Common myeloid progenitor, CD34-positive (primary cell): ENCODE measurements around the gene C1orf35.

Source experiments
- CTCF ChIA-PET: fragments of 350-600 bp; sonication (Branson Sonifier 250); formaldehyde crosslinking; loops from one replicate; lab custom pipeline; 2021; ENCODE audit warnings: antibody characterized with exemption; lab: Charles Lee
- POLR2A ChIA-PET: fragments of 350-600 bp; sonication (Branson Sonifier 250); formaldehyde crosslinking; loops from one replicate; lab custom pipeline; 2021; ENCODE audit warnings: antibody characterized with exemption; lab: Charles Lee
- DNase-seq, 3 donors: peaks; one replicate each; pipeline versions ENCODE4 v3.0.0 to v3.0.0-alpha.2; 2013
- H3K27ac ChIP-seq, 2 experiments: 1 replicate in 1 of 2; 2 replicates in 1 of 2; pipeline ENCODE4 v1.7.0; 2013; ENCODE audit warnings: inconsistent platforms in 2 of 2, low read length in 2 of 2, mild to moderate bottlenecking in 2 of 2, low read depth in 1 of 2, moderate library complexity in 1 of 2; ENCODE audit not compliant: severe bottlenecking in 2 of 2, insufficient read depth in 1 of 2, poor library complexity in 1 of 2
- H3K27me3 ChIP-seq, 5 experiments: replicated peaks in 2 of 5; 1 replicate in 3 of 5; 2 replicates in 2 of 5; pipeline versions ENCODE4 v1.6.1 to v1.7.0; 2013; ENCODE audit warnings: low read length in 4 of 5, mild to moderate bottlenecking in 2 of 5, moderate library complexity in 2 of 5, inconsistent platforms in 1 of 5; ENCODE audit not compliant: insufficient read depth in 5 of 5, control insufficient read depth in 4 of 5
- H3K36me3 ChIP-seq, 4 experiments: 1 replicate in 2 of 4; 2 replicates in 2 of 4; pipeline versions ENCODE4 v1.6.1 to v1.7.0; 2013; ENCODE audit warnings: low read length in 3 of 4, control low read depth in 1 of 4, mild to moderate bottlenecking in 1 of 4; ENCODE audit not compliant: control insufficient read depth in 4 of 4, insufficient read depth in 4 of 4
- H3K4me1 ChIP-seq, 4 experiments: 1 replicate in 3 of 4; 2 replicates in 1 of 4; pipeline versions ENCODE4 v1.6.1 to v1.7.1; 2013; ENCODE audit warnings: low read length in 3 of 4, mild to moderate bottlenecking in 3 of 4, control low read depth in 1 of 4, inconsistent platforms in 1 of 4, moderate library complexity in 1 of 4; ENCODE audit not compliant: control insufficient read depth in 4 of 4, insufficient read depth in 4 of 4; ENCODE audit errors: control extremely low read depth in 1 of 4
- H3K4me3 ChIP-seq, 7 experiments: 1 replicate in 4 of 7; 2 replicates in 3 of 7; pipeline versions ENCODE4 v1.5.1 to v1.7.0; 2013; ENCODE audit warnings: mild to moderate bottlenecking in 7 of 7, low read length in 6 of 7, moderate library complexity in 6 of 7, inconsistent platforms in 2 of 7, low read depth in 2 of 7, control low read depth in 1 of 7; ENCODE audit not compliant: insufficient read depth in 4 of 7, control insufficient read depth in 1 of 7; ENCODE audit errors: extremely low read depth in 1 of 7
- H3K9me3 ChIP-seq, 5 experiments: 1 replicate in 4 of 5; 2 replicates in 1 of 5; pipeline versions ENCODE4 v1.6.1 to v1.7.1; 2013; ENCODE audit warnings: low read length in 4 of 5, mild to moderate bottlenecking in 2 of 5, inconsistent platforms in 1 of 5, low read depth in 1 of 5, moderate library complexity in 1 of 5; ENCODE audit not compliant: control insufficient read depth in 4 of 5, insufficient read depth in 2 of 5; ENCODE audit errors: control extremely low read depth in 1 of 5
- WGBS: methylation state at CpG from one replicate; pipeline ENCODE4 v1.1.5; 2013; ENCODE audit not compliant: insufficient coverage; 5-methylcytosine and 5-hydroxymethylcytosine counted together

Gene C1orf35

GRCh38 chr1:228073857-228074545 lies 29.1 kb downstream of the C1orf35 start:
- 84% methylated on average over 14 of the region's 16 CpGs for WGBS

GRCh38 chr1:228073061-228073856 lies 29.9 kb downstream of the C1orf35 start:
- no peaks in the 10 kb centered on the region for H3K9me3 ChIP-seq
- peaks cover 0 to 48% (median 25%) of the 10 kb centered on the region in 5 experiments for H3K27me3 ChIP-seq
- H3K4me1 ChIP-seq: no peaks in the 10 kb centered on the region
- H3K4me3 ChIP-seq: no peak overlapping the region
- DNase-seq: no peak
- H3K27ac ChIP-seq: no peak overlapping the region
- POLR2A ChIA-PET: no interaction called here
- H3K36me3 ChIP-seq: no peaks in the 10 kb centered on the region
- 86% methylated on average over 21 of the region's 23 CpGs for WGBS
- CTCF ChIA-PET: interaction anchor here (1.0 to 1.7 kb wide), 3 partner anchors 67 to 74 kb away, joined by 3 to 7 read pairs (median 4); partner anchors contain the start of gene WNT3A

More at GRCh38 chr1:228073857-228074545, 29.1 kb downstream of the C1orf35 start:
- ChIA-PET POLR2A (no interaction called here), CTCF (interaction anchor here (1.0 to 1.7 kb wide), 4 partner anchors 32 to 75 kb away, joined by 3 to 7 read pairs (median 4); partner anchors contain the start of gene WNT3A)
- Histone ChIP-seq H3K36me3 (no peaks in the 10 kb centered on the region), H3K27ac (no peak overlapping the region), H3K4me3 (no peak overlapping the region), H3K27me3 (peaks cover 0 to 41% (median 18%) of the 10 kb centered on the region in 5 experiments), H3K4me1 (no peaks in the 10 kb centered on the region), H3K9me3 (no peaks in the 10 kb centered on the region)
- DNase-seq: no peak

GRCh38 chr1:228072658-228073043 lies 30.5 kb downstream of the C1orf35 start:
- Histone ChIP-seq H3K9me3 (no peaks in the 10 kb centered on the region), H3K4me3 (no peak overlapping the region), H3K36me3 (no peaks in the 10 kb centered on the region), H3K27ac (no peak overlapping the region), H3K4me1 (no peaks in the 10 kb centered on the region), H3K27me3 (peaks cover 0 to 55% (median 26%) of the 10 kb centered on the region in 5 experiments)
- DNase-seq: no peak
- CTCF ChIA-PET: no interaction called here
- 53% methylated on average over 2 of the region's 5 CpGs for WGBS
- POLR2A ChIA-PET: no interaction called here

- Histone ChIP-seq H3K36me3 (no peaks in the 10 kb centered on the region), H3K27ac (no peak overlapping the region), H3K27me3 (peaks cover 0 to 61% (median 30%) of the 10 kb centered on the region in 5 experiments), H3K4me3 (no peak overlapping the region), H3K9me3 (no peaks in the 10 kb centered on the region), H3K4me1 (no peaks in the 10 kb centered on the region)
- ChIA-PET POLR2A (no interaction called here), CTCF (no interaction called here)
- 73% methylated on average over 7 of the region's 7 CpGs for WGBS
- no peak for DNase-seq
These were observed 31.1 kb downstream of the C1orf35 start for GRCh38 chr1:228071839-228072657.

GRCh38 chr1:228070851-228071250 lies 32.3 kb downstream of the C1orf35 start:
- Histone ChIP-seq H3K9me3 (no peaks in the 10 kb centered on the region), H3K4me3 (no peak overlapping the region), H3K27ac (no peak overlapping the region), H3K36me3 (no peaks in the 10 kb centered on the region), H3K27me3 (peaks cover 3 to 72% (median 33%) of the 10 kb centered on the region in 5 experiments), H3K4me1 (no peaks in the 10 kb centered on the region)
- no peak for DNase-seq
- ChIA-PET CTCF (no interaction called here), POLR2A (no interaction called here)
- 74% methylated on average over 3 of the region's 3 CpGs for WGBS

- Histone ChIP-seq H3K9me3 (no peaks in the 10 kb centered on the region), H3K27me3 (peaks cover 3 to 74% (median 33%) of the 10 kb centered on the region in 5 experiments), H3K36me3 (no peaks in the 10 kb centered on the region), H3K4me3 (no peak overlapping the region), H3K4me1 (no peaks in the 10 kb centered on the region), H3K27ac (no peak overlapping the region)
- POLR2A ChIA-PET: no interaction called here
- 17% methylated on average over 1 of the region's 2 CpGs for WGBS
- CTCF ChIA-PET: no interaction called here
- no peak for DNase-seq
These were observed 33.0 kb downstream of the C1orf35 start for GRCh38 chr1:228070173-228070572.
